ENCODE data around the gene CDK2. TPM values are rescaled to one million over a fixed set of nuclear protein-coding genes. Genes with fewer than 3 reads are reported as not detected.

Gene CDK2
- total RNA-seq, 1 donor from 2014 or later, result 29.0 TPM

- H3K9me3 Mint-ChIP-seq, result no peaks in the 10 kb centered on the region
- DNase-seq (no peak), ATAC-seq (ENCODE audit: low read depth) (no peak)
- POLR2A ChIA-PET, result interaction anchor here (0.5 kb wide), 1 partner anchor 58 kb away, joined by 3 read pairs; no protein-coding TSS in a partner anchor
- H3K36me3 Mint-ChIP-seq (ENCODE audit: low read depth), result peaks cover 16% of the 10 kb centered on the region
- H3K27ac Mint-ChIP-seq, result no peak overlapping the region
- TF ChIP-seq CTCF (IDR thresholded peaks at IDR 0.05), result no peak
- H3K4me3 Mint-ChIP-seq, result peak overlapping the region; percentile 25
- H3K27me3 Mint-ChIP-seq, result no peaks in the 10 kb centered on the region
- intact Hi-C loops (cut with micrococcal nuclease), result loop anchor here (5.0 kb wide), 2 partner anchors 252 to 667 kb away; partner anchors contain the start of genes NABP2 and RNF41
- H3K4me1 Mint-ChIP-seq, result peaks cover 33% of the 10 kb centered on the region
- CTCF ChIA-PET, result no interaction called here
These were observed 4.1 kb downstream of the CDK2 start for GRCh38 chr12:55970775-55971174.

GRCh38 chr12:55972042-55972441, 5.4 kb downstream of the CDK2 start:
- Mint-ChIP-seq H3K27ac (no peak overlapping the region), H3K9me3 (no peaks in the 10 kb centered on the region), H3K4me3 (no peak overlapping the region), H3K27me3 (no peaks in the 10 kb centered on the region), H3K36me3 (ENCODE audit: low read depth) (peaks cover 13% of the 10 kb centered on the region), H3K4me1 (peaks cover 30% of the 10 kb centered on the region)
- no peak for ATAC-seq (ENCODE audit: low read depth)
- DNase-seq, result no peak
- intact Hi-C loops (cut with micrococcal nuclease), result loop anchor here (2.0 to 5.0 kb wide), 3 partner anchors 147 to 665 kb away; partner anchors contain the start of genes NABP2, RNF41 and ZC3H10
- TF ChIP-seq CTCF (IDR thresholded peaks at IDR 0.05), result no peak
- CTCF ChIA-PET, result no interaction called here
- POLR2A ChIA-PET, result no interaction called here

- CTCF ChIA-PET, result no interaction called here
- Mint-ChIP-seq H3K4me1 (peaks cover 30% of the 10 kb centered on the region), H3K4me3 (no peak overlapping the region), H3K27ac (no peak overlapping the region), H3K9me3 (no peaks in the 10 kb centered on the region), H3K36me3 (ENCODE audit: low read depth) (peaks cover 16% of the 10 kb centered on the region), H3K27me3 (no peaks in the 10 kb centered on the region)
- no peak for ATAC-seq (ENCODE audit: low read depth)
- POLR2A ChIA-PET, result no interaction called here
- intact Hi-C loops (cut with micrococcal nuclease), result loop anchor here (2.0 to 5.0 kb wide), 3 partner anchors 146 to 665 kb away; partner anchors contain the start of genes NABP2, RNF41 and ZC3H10
- no peak for TF ChIP-seq CTCF (IDR thresholded peaks at IDR 0.05)
- DNase-seq, result no peak
These were observed 5.8 kb downstream of the CDK2 start for GRCh38 chr12:55972456-55972855.

GRCh38 chr12:55972911-55973598, 6.4 kb downstream of the CDK2 start:
- no peak for ATAC-seq (ENCODE audit: low read depth)
- H3K4me3 Mint-ChIP-seq, result no peak overlapping the region
- H3K27me3 Mint-ChIP-seq, result no peaks in the 10 kb centered on the region
- no peak for TF ChIP-seq CTCF (IDR thresholded peaks at IDR 0.05)
- no peak overlapping the region for H3K27ac Mint-ChIP-seq
- intact Hi-C loops (cut with micrococcal nuclease), result loop anchor here (1.0 to 5.0 kb wide), 11 partner anchors 34 to 664 kb away; partner anchors contain the start of genes CS, DGKA, MYL6 and NABP2
- no peaks in the 10 kb centered on the region for H3K9me3 Mint-ChIP-seq
- no peak for DNase-seq
- ChIA-PET CTCF (interaction anchor here (1.0 to 1.6 kb wide), 5 partner anchors 12 to 45 kb away, joined by 3 to 7 read pairs (median 4); partner anchors contain the start of genes PYM1 and SUOX), POLR2A (interaction anchor here (0.5 to 3.0 kb wide), 27 partner anchors 10 to 1920 kb away, joined by 3 to 33 read pairs (median 8); partner anchors contain the start of genes DNAJC14, ESYT1, HOXC4 and ORMDL2)
- H3K4me1 Mint-ChIP-seq, result peaks cover 26% of the 10 kb centered on the region
- peaks cover 20% of the 10 kb centered on the region for H3K36me3 Mint-ChIP-seq (ENCODE audit: low read depth)
